Spinal cord (tissue), 10 donors: ENCODE measurements around the gene HNRNPU. TPM values are rescaled to one million over a fixed set of nuclear protein-coding genes. Genes with fewer than 3 reads are reported as not detected.

Source experiments
- DNase-seq, 6 donors: peaks; one replicate each; pipeline versions ENCODE4 v3.0.0 to v3.0.0-alpha.2; 2013 to 2015; ENCODE audit warnings: low spot score in 6 of 6, low read depth in 4 of 6
- H3K27ac ChIP-seq: one replicate; pipeline ENCODE4 v1.5.1; 2013; ENCODE audit warnings: low read depth, low read length, control low read depth
- H3K27me3 ChIP-seq: one replicate; pipeline ENCODE4 v1.6.1; 2013; ENCODE audit warnings: low read length; ENCODE audit not compliant: control insufficient read depth, insufficient read depth
- H3K36me3 ChIP-seq: one replicate; pipeline ENCODE4 v1.6.1; 2013; ENCODE audit warnings: low read length; ENCODE audit not compliant: control insufficient read depth, insufficient read depth
- H3K4me1 ChIP-seq: one replicate; pipeline ENCODE4 v1.6.1; 2013; ENCODE audit warnings: low read length; ENCODE audit not compliant: control insufficient read depth, insufficient read depth
- H3K4me3 ChIP-seq: one replicate; pipeline ENCODE4 v1.5.1; 2013; ENCODE audit warnings: low read depth, low read length, control low read depth
- H3K9me3 ChIP-seq: one replicate; pipeline ENCODE4 v1.6.1; 2013; ENCODE audit warnings: low read length; ENCODE audit not compliant: control insufficient read depth, insufficient read depth
- WGBS: methylation state at CpG from one replicate; pipeline ENCODE4 v1.1.5; 2013; ENCODE audit warnings: missing lambda C conversion rate; ENCODE audit not compliant: insufficient coverage; 5-methylcytosine and 5-hydroxymethylcytosine counted together
- polyA plus RNA-seq, 2 donors: library from polyadenylated mRNA; unstranded; fragments of 120-200 nt; gene quantifications; one replicate each; pipeline ENCODE4 v1.2.1, GENCODE V29; 2013; ENCODE audit not compliant: insufficient read length in 2 of 2
- total RNA-seq, 2 donors: library from RNA; depleted of rRNA in 1 of 2; stranded (reverse); fragments of 120-200 nt in 1 of 2; fragments of >200 nt in 1 of 2; gene quantifications; one replicate each; pipeline versions ENCODE4 v1.2.3 to v1.2.4, GENCODE V29; 2013 to 2014
- donor health status: healthy.

HNRNPU gene
- total and polyA plus RNA-seq, 4 donors, result 271 to 445 (median 364) TPM

- no peak for DNase-seq
- WGBS, result 83% methylated on average over 7 of the region's 12 CpGs
- Histone ChIP-seq H3K27ac (no peak overlapping the region), H3K4me3 (no peak overlapping the region), H3K4me1 (no peaks in the 10 kb centered on the region), H3K36me3 (no peaks in the 10 kb centered on the region), H3K9me3 (no peaks in the 10 kb centered on the region), H3K27me3 (no peaks in the 10 kb centered on the region)
These were observed 46.9 kb downstream of the HNRNPU start for GRCh38 chr1:244817415-244817894.

GRCh38 chr1:244815600-244816099, 48.7 kb downstream of the HNRNPU start:
- no peaks in the 10 kb centered on the region for H3K36me3 ChIP-seq
- 36% methylated on average over 13 of the region's 15 CpGs for WGBS
- DNase-seq, result no peak
- no peak overlapping the region for H3K4me3 ChIP-seq
- H3K9me3 ChIP-seq, result no peaks in the 10 kb centered on the region
- no peaks in the 10 kb centered on the region for H3K27me3 ChIP-seq
- H3K4me1 ChIP-seq, result no peaks in the 10 kb centered on the region
- H3K27ac ChIP-seq, result no peak overlapping the region

- H3K27ac ChIP-seq, result no peak overlapping the region
- H3K27me3 ChIP-seq, result no peaks in the 10 kb centered on the region
- no peaks in the 10 kb centered on the region for H3K9me3 ChIP-seq
- H3K4me3 ChIP-seq, result no peak overlapping the region
- no peaks in the 10 kb centered on the region for H3K36me3 ChIP-seq
- no peak for DNase-seq
- WGBS, result 89% methylated on average over 3 of the region's 6 CpGs
- H3K4me1 ChIP-seq, result no peaks in the 10 kb centered on the region
These were observed 51.0 kb downstream of the HNRNPU start for GRCh38 chr1:244813327-244813726.

DNA sequence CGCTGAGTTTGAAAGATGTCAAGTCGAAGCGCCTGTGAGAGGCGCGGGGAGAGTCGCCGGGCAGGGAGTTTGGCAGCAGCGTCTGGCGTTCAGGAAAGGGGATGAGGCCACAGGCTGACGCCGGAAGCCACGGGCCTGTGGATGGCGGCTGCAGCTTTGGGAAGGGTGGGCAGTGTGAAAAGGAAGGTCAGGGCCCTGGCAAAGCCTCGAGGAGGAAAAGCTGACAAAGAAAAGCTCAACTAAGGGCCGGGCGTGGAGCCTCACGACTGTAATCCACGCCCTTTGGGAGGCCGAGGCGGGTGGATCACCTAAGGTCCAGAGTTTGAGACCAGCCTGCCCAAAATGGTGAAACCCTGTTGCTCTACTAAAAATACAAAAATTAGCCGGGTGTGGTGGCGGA, 54.1 kb downstream of the HNRNPU start:
- Histone ChIP-seq H3K4me3 (no peak overlapping the region), H3K27me3 (no peaks in the 10 kb centered on the region), H3K4me1 (no peaks in the 10 kb centered on the region), H3K9me3 (no peaks in the 10 kb centered on the region), H3K36me3 (no peaks in the 10 kb centered on the region), H3K27ac (no peak overlapping the region)
- no peak for DNase-seq
- 91% methylated on average over 22 of the region's 22 CpGs for WGBS

DNA sequence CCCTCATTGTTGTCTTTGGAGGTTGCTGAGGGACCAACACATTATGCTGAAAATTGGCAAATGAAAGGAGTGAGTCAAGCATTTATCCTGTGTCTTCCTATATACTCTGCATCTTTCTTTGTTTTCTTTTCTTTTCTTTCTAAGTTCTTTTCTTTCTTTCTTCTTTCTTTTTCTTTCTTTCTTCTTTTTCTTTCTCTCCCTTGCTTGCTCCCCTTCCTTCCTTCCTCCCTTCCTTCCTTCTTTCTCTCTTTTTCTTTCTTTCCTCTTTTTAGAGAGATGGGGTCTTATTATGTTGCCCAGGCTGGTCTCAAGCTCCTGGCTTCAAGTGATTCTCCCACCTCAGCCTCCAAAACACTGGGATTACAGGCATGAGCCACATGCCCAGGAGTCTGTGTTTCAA, 57.2 kb downstream of the HNRNPU start:
- no peak overlapping the region for H3K4me3 ChIP-seq
- H3K36me3 ChIP-seq, result no peaks in the 10 kb centered on the region
- no peaks in the 10 kb centered on the region for H3K9me3 ChIP-seq
- H3K27me3 ChIP-seq, result no peaks in the 10 kb centered on the region
- no peak for DNase-seq
- H3K27ac ChIP-seq, result no peak overlapping the region
- no peaks in the 10 kb centered on the region for H3K4me1 ChIP-seq

- no peak for DNase-seq
- no peaks in the 10 kb centered on the region for H3K36me3 ChIP-seq
- no peak overlapping the region for H3K27ac ChIP-seq
- no peaks in the 10 kb centered on the region for H3K9me3 ChIP-seq
- no peak overlapping the region for H3K4me3 ChIP-seq
- no peaks in the 10 kb centered on the region for H3K4me1 ChIP-seq
- WGBS, result 89% methylated on average over 6 of the region's 8 CpGs
- no peaks in the 10 kb centered on the region for H3K27me3 ChIP-seq
These were observed 59.5 kb downstream of the HNRNPU start for GRCh38 chr1:244804841-244805240.

GRCh38 chr1:244802556-244803239, 61.6 kb downstream of the HNRNPU start:
- Histone ChIP-seq H3K9me3 (no peaks in the 10 kb centered on the region), H3K36me3 (no peaks in the 10 kb centered on the region), H3K27ac (no peak overlapping the region), H3K4me1 (no peaks in the 10 kb centered on the region), H3K27me3 (no peaks in the 10 kb centered on the region), H3K4me3 (no peak overlapping the region)
- DNase-seq, result no peak
- 92% methylated on average over 9 of the region's 16 CpGs for WGBS

DNA sequence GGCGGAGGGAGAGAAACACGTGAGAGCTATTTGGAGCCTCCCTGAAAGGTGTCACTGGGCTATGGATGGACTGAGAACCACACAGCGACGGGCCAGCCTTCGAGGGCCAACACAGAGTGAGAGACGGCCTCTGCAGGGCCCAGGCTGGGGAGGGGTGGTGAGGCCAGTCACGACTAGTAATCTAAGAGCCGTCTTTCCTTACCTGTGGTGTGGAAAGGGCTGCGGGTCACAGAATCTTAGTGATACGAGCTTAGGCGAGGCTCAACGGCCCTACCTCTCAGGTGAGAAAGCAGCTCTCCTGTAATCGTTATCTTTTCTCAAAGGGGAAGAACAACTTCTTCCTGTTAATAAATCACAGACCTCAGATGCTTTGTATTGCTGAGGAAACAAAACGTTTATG, 62.3 kb downstream of the HNRNPU start:
- DNase-seq, result no peak
- Histone ChIP-seq H3K4me3 (no peak overlapping the region), H3K27ac (no peak overlapping the region), H3K27me3 (no peaks in the 10 kb centered on the region), H3K36me3 (no peaks in the 10 kb centered on the region), H3K4me1 (no peaks in the 10 kb centered on the region), H3K9me3 (no peaks in the 10 kb centered on the region)
- 84% methylated on average over 7 of the region's 14 CpGs for WGBS

DNA sequence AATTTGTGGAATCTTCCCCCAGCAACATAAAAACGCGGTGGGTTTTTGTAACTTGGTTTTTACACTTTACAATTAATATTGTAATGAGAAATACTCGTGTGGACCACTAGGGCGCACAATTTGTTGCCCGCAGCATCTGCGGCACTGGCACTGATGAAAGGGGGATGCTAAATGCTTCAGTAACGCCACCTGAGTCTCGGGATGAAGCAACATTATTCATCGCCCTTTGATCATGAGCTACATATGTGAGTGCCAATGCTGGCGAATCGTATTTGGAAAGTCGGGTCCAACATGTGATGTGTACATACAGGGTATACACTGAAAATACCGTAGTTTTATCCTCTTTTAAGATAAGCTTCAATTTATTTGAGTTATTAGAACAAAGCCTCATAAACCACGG, 63.1 kb downstream of the HNRNPU start:
- peak in 2 of 6 donors; percentile 9 to 45 for DNase-seq
- H3K27me3 ChIP-seq, result no peaks in the 10 kb centered on the region
- no peaks in the 10 kb centered on the region for H3K9me3 ChIP-seq
- no peaks in the 10 kb centered on the region for H3K36me3 ChIP-seq
- no peak overlapping the region for H3K4me3 ChIP-seq
- no peaks in the 10 kb centered on the region for H3K4me1 ChIP-seq
- WGBS, result 52% methylated on average over 3 of the region's 14 CpGs
- H3K27ac ChIP-seq, result no peak overlapping the region

DNA sequence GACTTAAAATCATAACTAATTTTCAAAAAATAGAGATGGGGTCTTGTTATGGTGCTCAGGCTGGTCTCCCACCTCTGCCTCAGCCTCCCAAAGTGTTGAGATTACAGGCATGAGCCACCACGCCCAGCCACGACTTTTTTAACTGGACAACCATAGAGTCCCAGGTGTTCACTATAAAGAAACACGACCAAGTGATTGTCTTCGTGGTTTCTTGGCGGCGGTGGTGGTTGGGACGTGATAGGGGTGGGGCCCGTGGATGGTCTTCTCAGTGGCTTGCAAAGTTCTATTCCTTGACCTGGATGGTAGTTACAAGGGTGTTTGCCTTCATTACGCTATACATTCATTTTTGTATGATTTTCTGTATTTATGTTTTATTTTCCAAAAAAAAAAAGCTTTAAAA, 63.5 kb downstream of the HNRNPU start:
- Histone ChIP-seq H3K4me1 (no peaks in the 10 kb centered on the region), H3K4me3 (no peak overlapping the region), H3K27ac (no peak overlapping the region), H3K27me3 (no peaks in the 10 kb centered on the region), H3K36me3 (no peaks in the 10 kb centered on the region), H3K9me3 (no peaks in the 10 kb centered on the region)
- no peak for DNase-seq
- 94% methylated on average over 6 of the region's 9 CpGs for WGBS
